ENCODE data around the gene FAM89A.

GRCh38 chr1:231063331-231063730, 23.3 kb upstream of the FAM89A start:
- TF ChIP-seq POLR2A (IDR thresholded peaks at IDR 0.05) (no peak), CTCF (IDR thresholded peaks at IDR 0.05) (no peak)
